8988T (cell line): Measurements from ENCODE around the gene PTPN7.
"Not testable (repeated sequence)": the region's sequence is repeated elsewhere in the genome, so short reads cannot be mapped to it uniquely, and the experiment has no call there.

ENCODE experiments used
- DNase-seq: peaks from one replicate; pipeline ENCODE4 v3.0.0; 2011

Gene PTPN7

GRCh38 chr1:202189001-202189790, 28.8 kb upstream of the PTPN7 start:
- DNase-seq: peak; percentile 77

- no peak for DNase-seq
These were observed 27.4 kb upstream of the PTPN7 start for GRCh38 chr1:202187697-202188407.

GRCh38 chr1:202187041-202187671, 26.8 kb upstream of the PTPN7 start:
- no peak for DNase-seq

- DNase-seq: no peak
These were observed 25.9 kb upstream of the PTPN7 start for GRCh38 chr1:202186327-202186726.

DNA sequence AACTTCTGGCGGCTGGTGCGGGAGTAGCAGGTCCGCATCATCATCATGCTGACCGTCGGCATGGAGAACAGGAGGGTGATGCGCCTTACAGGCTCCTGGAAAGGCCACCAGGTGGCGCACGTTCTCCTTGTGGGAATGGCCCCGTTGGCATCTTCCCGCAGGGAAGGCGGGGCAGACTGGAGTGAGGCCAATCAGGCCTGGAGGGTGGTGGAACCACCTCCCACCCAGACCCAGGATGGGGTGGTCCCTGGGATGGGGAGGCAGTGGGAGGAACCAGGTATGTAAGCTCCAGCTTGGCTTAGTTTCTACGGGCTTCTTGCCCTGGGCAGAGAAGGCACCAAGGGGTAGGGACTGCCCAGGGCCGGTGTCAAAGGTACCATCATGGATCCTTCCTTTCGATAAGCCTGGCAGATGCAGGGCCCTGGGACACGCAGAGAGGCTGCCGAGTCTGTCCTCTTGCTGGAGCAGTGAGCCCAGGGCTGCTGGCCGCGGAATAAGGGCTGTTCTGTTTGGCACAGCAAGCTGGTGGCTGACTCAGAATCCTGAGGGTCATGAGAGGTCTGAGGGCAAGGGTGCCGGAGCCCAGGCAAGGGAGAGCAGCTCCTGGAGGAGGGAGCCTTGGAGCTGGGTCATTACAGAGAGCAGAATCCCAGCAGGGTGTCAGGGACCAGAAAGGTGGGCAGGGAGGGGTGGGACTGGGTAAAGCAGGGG, 24.5 kb upstream of the PTPN7 start:
- DNase-seq: peak; percentile 90

DNA sequence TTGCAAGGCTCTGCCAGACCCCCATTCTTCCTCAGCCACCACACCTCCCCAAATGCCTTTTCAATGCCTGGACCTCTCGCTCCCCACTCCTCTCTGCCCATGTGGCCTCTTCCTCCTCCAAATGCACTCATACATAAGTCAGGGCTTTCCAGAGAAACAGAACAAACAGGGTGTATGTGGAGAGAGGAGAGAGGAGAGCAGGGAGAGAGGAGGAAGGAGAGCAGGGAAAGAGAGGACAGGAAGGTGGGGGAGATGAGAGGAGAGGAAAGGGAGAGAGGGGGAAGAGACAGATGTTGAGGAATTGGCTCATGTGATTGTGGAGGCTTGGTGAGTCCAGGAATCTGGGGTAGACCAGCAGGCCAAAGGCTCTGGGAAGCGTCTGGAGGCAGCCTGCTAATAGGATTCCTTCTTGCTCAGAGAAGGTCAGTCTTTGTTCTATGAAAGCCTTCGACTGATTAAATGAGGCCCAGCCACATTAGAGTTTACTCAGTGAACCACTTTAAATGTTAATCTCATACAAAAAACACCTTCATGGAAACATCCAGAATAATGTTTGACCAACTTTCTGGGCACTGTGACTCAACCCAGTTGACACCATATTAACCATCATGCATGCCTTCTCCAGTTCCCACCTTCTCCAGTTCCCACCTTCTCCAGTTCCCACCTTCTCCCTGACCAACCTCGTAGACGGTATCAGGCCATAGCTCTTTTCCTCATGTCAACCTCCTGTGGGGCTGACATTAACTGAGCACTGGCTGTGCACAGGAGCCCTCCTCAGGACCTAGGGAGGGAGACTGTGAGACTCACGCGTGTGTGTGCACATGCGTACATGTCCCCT, 21.9 kb upstream of the PTPN7 start:
- DNase-seq: no peak

DNA sequence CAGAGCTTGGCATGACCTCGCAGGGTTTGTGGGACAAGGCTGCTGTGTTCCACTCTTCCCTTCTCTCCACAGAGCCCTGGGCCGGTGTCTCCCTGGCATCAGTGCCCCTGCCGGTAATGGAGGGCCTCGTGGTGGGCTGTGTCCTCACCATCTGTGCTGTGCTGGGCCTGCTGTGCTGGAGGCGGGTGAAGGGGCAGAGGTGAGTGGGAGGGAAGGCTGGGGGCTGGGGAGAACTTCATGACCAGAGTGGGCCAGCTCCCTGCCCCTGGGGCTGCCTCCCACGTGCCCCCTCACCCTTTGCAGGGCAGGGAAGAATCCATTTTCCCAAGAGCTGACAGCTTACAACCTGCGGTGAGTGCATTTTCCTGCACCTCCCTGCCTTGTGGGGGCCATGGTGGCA, 21.2 kb upstream of the PTPN7 start:
- DNase-seq: no peak

- not testable (repeated sequence) for DNase-seq
These were observed 20.3 kb upstream of the PTPN7 start for GRCh38 chr1:202180751-202181139.

GRCh38 chr1:202179828-202180750, 19.7 kb upstream of the PTPN7 start:
- no peak for DNase-seq

DNA sequence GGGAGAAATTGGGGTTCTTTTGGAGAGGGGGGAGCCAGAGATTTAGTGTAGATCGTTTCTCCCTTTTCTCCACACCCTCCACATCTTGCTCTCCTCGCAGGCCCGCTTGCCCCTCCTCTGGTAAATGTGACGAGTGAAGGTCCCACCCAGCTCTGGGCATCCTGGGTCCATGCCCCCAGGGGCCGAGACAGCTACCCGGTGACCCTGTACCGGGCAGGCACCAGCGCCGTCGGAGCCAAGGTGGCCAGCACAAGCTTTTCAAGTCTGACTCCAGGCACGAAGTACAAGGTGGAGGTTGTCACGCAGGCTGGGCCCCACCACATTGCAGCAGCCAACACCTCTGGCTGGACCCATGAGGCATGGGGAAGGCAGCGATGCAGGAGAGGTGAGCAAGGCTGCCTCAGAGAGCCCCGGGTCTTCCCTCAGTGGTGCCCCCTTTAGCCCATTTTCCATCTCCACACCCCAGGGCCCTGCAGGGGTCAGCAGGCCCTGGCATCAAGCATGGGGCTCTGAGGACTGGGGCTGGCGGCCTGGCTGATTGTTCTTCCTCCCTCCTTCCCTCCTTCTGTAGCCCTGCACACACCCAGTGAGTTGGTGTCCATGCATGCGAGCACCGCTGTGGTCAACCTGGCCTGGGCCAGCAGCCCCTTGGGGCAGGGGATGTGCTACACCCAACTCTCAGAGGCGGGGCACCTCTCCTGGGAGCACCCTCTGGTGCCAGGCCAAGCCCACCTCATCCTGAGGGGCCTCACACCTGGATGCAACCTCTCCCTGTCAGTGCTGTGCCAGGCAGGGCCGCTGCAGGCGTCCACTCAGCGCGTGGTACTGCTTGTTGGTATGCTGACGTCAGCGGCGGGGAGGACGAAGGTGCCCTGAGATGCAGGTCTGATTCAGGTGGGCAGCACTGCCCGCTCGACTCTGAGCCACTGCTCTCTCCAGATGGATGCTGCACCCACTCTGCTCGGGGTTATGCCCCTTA, 16.8 kb upstream of the PTPN7 start:
- DNase-seq: no peak

- DNase-seq: no peak
These were observed 13.6 kb upstream of the PTPN7 start for GRCh38 chr1:202173993-202174392.

DNA sequence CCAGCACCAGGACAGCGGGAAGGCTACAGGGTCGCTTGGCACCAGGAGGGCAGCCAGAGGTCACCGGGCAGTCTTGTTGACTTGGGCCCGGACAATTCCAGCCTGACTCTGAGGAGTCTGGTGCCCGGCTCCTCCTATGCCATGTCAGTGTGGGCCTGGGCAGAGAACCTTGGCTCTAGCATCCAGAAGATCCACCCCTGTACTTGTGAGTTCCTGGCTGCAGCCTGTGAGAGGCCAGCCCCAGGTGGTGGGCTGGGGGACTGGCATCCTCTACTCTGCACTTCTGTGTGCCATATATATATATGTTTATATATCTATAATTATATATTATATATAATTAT, 11.6 kb upstream of the PTPN7 start:
- no peak for DNase-seq

DNA sequence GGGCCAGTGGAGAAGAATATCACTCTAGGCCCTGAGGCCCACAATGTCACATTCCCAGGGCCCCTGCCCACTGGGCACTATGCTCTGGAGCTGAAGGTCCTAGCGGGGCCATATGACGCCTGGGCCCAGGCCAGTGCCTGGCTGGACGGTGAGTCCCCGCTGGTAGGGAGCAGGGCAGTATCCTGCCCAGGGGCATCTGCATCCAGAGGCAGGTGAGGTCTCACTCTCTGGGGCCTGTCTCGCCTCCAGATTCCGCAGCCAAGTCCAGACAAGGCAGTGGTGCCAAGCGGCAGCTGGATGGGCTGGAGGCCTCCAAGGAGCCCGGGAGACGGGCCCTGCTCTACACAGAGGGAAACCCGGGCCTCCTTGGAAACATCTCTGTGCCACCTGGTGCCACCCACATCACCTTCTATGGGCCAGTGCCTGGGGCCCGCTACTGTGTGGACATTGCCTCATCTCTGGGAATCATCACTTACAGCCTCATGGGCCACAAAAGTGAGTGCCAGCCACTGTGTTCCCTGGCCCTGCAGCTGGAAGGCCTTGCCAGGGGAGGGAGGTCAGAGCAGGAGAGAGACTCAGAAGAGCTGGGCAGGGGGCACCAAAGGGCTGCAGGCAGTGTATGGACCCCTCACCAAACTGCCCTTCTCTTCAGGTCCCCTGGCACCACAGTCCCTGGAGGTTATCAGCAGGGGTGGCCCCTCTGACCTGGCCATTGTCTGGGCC, 11.1 kb upstream of the PTPN7 start:
- DNase-seq: no peak

GRCh38 chr1:202170726-202171125, 10.3 kb upstream of the PTPN7 start:
- no peak for DNase-seq

GRCh38 chr1:202168861-202169260, 8.5 kb upstream of the PTPN7 start:
- DNase-seq: no peak

GRCh38 chr1:202167708-202168415, 7.5 kb upstream of the PTPN7 start:
- no peak for DNase-seq

DNA sequence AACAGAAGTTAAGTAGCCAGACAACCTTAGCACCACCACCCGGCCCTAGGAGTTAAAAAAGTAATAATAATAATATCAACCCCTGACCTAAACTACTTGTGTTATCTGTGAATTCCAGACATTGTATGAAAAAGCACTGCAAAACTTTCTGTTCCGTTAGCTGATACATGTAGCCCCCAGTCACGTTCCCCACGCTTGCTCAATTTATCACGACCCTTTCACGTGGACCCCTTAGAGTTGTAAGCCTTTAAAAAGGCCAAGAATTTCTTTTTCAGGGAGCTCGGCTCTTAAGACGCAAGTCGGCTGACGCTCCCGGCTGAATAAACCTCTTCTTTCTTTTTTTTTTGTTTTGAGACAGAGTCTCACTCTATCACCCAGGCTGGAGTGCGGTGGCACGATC, 6.7 kb upstream of the PTPN7 start:
- not testable (repeated sequence) for DNase-seq

- no peak for DNase-seq
These were observed 5.8 kb upstream of the PTPN7 start for GRCh38 chr1:202165942-202166843.
